Smooth muscle cell of the pulmonary artery (primary cell): ENCODE results near the gene SELL. TPM values are rescaled to one million over a fixed set of nuclear protein-coding genes. Genes with fewer than 3 reads are reported as not detected.

Experiments
- total RNA-seq: library from RNA; depleted of rRNA; stranded (reverse); fragments of >200 nt; gene quantifications from 2 replicates; pipeline ENCODE4 v1.2.3, GENCODE V29; 2014

Gene SELL
- 0.39 TPM in 1 of 2 replicates, not detected in the other for total RNA-seq

DNA sequence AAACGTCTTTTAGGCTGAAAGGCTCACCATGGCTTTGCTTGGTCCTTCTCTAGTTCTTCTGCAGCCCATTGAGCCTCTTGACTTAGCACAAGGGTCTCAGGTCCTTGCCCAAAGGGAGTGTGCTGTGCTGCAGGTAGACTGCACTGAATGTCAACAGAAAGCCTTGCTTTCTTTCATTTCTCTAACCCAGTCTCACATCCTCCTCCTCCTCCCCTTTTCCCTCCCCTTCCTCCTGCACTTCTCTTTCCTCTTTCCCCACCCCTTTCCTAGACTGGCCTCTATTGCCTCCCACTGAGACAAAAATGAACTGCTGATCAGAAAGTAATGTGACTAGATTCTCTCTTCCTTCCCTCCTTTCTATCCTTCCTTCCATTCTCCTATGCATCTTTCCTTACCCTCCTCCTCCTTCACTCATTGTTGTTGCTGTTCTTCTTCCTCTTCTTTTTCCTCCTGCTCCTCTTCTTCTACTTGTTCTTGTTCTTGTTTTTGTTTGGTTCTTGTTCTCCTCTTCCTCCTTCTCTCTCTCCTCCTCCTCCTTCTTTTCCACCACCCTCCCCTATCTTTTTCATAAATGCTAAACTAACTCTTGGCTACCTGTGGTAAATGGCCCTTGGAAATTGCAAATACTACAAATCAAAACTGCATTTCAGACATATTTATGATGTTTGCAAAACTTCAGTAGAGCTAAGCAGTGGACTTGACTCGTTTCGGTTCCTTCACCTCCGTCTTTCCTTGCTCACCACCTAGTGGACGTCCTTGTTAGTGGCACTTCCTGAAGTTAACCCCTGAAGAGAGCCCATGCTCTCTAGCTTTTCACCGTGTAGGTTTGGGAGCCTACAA, at the start of gene SELL:
TSS of gene SELL (minus strand) at position 152 of the 840 bp plus-strand sequence. CDS start at position 30, 122 bp downstream.

DNA sequence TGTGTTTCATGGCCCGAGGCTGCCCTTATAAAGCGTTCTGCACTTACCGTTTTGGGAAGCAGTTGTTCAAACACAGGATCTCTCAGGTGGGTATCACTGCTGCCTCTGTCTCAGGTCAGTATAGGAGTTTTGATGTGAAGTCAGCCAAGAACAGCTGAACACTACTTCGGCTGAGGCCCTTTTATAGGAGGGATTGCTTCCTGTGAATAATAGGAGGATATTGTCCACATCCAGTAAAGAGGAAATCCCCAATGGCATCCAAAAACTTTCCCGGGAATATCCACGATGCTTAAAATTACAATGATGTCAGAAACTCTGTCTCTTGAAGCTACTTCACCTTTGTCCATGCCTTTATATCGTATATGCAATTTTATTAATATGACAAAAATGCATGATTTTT, 22.5 kb upstream of the SELL start, which contains the start of gene SELE:
TSS of gene SELE (minus strand) at position 156 of the 400 bp plus-strand sequence. CDS start 467 bp downstream, outside the sequence.

Other genes with a start within 250 kb of the SELL start
- gene SLC19A2, start 225.7 kb downstream of the SELL start, total RNA-seq: 7.1 and 10.5 TPM in 2 replicates
- gene F5, start 125.1 kb downstream of the SELL start, total RNA-seq: under 0.01 TPM in 1 of 2 replicates, not detected in the other
- 0.07 and 0.13 TPM in 2 replicates for gene SELP, start 81.5 kb downstream of the SELL start, total RNA-seq
- gene SELE, start 22.5 kb upstream of the SELL start, total RNA-seq: not detected in 2 replicates
- 2.9 and 5.0 TPM in 2 replicates for gene METTL18, start 83.3 kb upstream of the SELL start, total RNA-seq
- 9.1 and 10.0 TPM in 2 replicates for gene SCYL3, start 182.3 kb upstream of the SELL start, total RNA-seq